ENCODE measurements around the gene SYNJ2.

DNA sequence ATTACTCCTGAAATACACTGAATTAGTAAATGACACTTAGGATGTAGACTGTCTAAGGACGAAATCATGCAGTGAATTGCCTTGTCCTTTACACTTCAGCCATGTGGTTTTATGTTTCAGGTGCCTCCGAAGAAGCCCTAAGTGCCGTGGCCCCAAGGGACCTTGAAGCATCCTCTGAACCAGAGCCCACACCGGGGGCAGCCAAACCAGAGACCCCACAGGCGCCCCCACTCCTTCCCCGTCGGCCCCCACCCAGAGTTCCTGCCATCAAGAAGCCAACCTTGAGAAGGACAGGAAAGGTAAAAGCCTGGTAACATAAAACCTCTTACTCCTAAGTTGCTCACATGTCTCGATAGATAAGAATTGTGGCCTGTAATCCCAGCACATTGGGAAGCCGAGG, 111.1 kb downstream of the SYNJ2 start:
- TF ChIP-seq CTCF (IDR thresholded peaks at IDR 0.05; ENCODE audit: low read length) (no peak), EZH2phosphoT487 (IDR thresholded peaks at IDR 0.05; ENCODE audit: low read length) (no peak), EZH2 (optimal IDR thresholded peaks at IDR 0.05; ENCODE audit: low read depth, low read length) (no peak)

All from MM.1S (cell line).